Body of pancreas (tissue), 4 donors: Measurements from ENCODE around the gene PCDHGA6.

ENCODE experiments used
- POLR2A ChIP-seq, 3 donors: fragments of 450-650 bp; IDR thresholded peaks; one replicate each; pipeline ENCODE4 v1.6.1; 2016; ENCODE audit warnings: antibody characterized with exemption in 3 of 3, mild to moderate bottlenecking in 2 of 3
- TF ChIP-seq, protein P1 (sequence below), 7 experiments: fragments of 450-650 bp in 4 of 7; fragments of 200-600 bp in 3 of 7; sonication (generic) in 3 of 7; IDR thresholded peaks; one replicate each; pipeline ENCODE4 v1.5.1; 2016 to 2019; ENCODE audit warnings: antibody characterized with exemption in 7 of 7

DNA sequence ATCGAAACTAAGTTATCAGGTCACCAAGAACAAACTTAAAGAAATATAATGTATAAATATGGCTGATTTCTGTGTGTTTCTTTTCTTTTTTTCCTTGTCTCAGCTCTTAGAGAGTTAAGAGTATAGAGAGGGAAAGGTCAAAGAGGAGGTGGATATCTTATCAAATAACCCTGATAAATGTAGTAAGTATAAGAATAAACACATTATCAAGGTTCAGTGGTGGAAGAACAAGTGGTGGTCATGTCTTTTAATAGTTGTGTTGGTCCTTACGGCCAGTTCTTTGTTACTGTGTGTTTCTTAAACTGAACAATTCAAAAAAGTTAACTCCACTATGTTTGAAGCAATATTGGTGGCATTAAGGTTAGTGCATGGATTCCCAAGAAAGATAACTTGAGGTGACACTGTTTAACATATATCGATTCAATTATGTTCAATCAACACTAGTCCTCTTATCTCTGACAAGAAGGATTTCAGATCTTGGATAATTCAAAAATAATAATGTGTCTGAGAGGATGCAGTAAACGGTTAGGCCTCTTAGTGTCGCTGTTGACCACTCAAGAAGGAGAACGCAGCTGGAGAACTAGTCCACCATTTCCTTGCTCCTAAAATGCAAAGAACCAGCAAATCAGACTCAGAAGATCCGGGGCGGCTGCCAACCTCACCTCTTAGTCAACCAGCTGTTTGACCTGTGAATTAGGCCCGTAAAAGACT is 30.3 kb upstream of the PCDHGA6 start, which contains the start of gene PCDHGA3:
- TF ChIP-seq POLR2A (IDR thresholded peaks at IDR 0.05): no peak
- TF ChIP-seq, protein P1, sequence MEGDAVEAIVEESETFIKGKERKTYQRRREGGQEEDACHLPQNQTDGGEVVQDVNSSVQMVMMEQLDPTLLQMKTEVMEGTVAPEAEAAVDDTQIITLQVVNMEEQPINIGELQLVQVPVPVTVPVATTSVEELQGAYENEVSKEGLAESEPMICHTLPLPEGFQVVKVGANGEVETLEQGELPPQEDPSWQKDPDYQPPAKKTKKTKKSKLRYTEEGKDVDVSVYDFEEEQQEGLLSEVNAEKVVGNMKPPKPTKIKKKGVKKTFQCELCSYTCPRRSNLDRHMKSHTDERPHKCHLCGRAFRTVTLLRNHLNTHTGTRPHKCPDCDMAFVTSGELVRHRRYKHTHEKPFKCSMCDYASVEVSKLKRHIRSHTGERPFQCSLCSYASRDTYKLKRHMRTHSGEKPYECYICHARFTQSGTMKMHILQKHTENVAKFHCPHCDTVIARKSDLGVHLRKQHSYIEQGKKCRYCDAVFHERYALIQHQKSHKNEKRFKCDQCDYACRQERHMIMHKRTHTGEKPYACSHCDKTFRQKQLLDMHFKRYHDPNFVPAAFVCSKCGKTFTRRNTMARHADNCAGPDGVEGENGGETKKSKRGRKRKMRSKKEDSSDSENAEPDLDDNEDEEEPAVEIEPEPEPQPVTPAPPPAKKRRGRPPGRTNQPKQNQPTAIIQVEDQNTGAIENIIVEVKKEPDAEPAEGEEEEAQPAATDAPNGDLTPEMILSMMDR (IDR thresholded peaks at IDR 0.05): peak in 5 of 7 experiments; percentile 18 to 36 (median 34)
